ENCODE results near the gene RRP36. TPM values are rescaled to one million over a fixed set of nuclear protein-coding genes. Genes with fewer than 3 reads are reported as not detected.

RRP36 gene
- total and polyA plus RNA-seq, 2 of the 8 experiments (the other 6 are each of a cell fraction or from before 2014, with no cell fraction given): 33.9 to 92.3 TPM

DNA sequence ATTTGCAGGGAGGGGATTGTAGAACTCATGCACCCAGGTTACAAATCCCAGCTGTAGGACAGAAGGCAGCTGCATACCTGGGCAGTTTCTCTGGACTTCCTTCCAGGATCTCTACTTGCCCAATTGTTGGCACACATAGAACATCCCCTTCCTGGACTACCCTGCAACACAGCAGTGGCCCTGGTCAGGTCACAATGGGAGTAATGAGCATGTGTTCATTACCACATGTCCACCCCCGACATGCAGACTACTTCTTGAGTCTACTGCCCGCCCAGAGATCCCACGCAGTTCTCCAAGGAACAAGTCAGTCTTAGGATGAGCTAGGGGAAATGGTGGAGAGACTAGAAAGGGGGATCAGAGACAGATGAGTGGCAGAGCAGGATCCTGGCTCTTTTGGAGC, 47.5 kb upstream of the RRP36 start:
- Histone ChIP-seq H3K4me1 (replicated peaks in 1 of 4; ENCODE audit: control insufficient read depth in 3 of 4, insufficient read depth in 4 of 4, low read length in 3 of 4) (peaks cover 0 to 4% (median 2%) of the 10 kb centered on the region in 4 experiments; a peak in 1 of 7 replicates), H3K27me3 (replicated peaks in 1 of 4; ENCODE audit: control insufficient read depth in 3 of 4, extremely low read depth in 1 of 4, insufficient read depth in 3 of 4, low read length in 3 of 4) (no peaks in the 10 kb centered on the region), H4K91ac (replicated peaks; ENCODE audit: insufficient read length, low read length) (no peak overlapping the region), H3K4ac (replicated peaks; ENCODE audit: insufficient read length, low read depth, low read length) (no peak overlapping the region), H3K9me3 (ENCODE audit: insufficient read depth in 2 of 2, low read depth in 1 of 2, low read length in 1 of 2) (no peaks in the 10 kb centered on the region), H3K4me3 (ENCODE audit: extremely low read depth in 1 of 4, insufficient read depth in 2 of 4, low read depth in 3 of 4, low read length in 4 of 4) (no peak overlapping the region), H3K27ac (ENCODE audit: low read depth, low read length) (no peak overlapping the region), H2AK5ac (ENCODE audit: low read depth, low read length) (no peak overlapping the region), H3K79me2 (ENCODE audit: control insufficient read depth in 1 of 2, insufficient read depth in 2 of 2, low read length in 2 of 2) (peaks cover 0 to 3% of the 10 kb centered on the region in 2 experiments; a peak in 1 of 4 replicates), H3K18ac (ENCODE audit: extremely low read depth, low read length) (no peak overlapping the region), H2BK15ac (ENCODE audit: low read length) (no peak overlapping the region), H3K36me3 (ENCODE audit: control insufficient read depth in 2 of 4, insufficient read depth in 4 of 4, low read length in 3 of 4) (no peaks in the 10 kb centered on the region; a peak in 1 of 8 replicates), H3K9ac (replicated peaks in 1 of 4; ENCODE audit: extremely low read depth in 1 of 4, low read depth in 3 of 4, low read length in 3 of 4) (no peak overlapping the region), H2BK5ac (ENCODE audit: low read depth, low read length) (no peak overlapping the region), H2BK120ac (replicated peaks; ENCODE audit: low read depth, low read length) (no peak overlapping the region), H3K79me1 (ENCODE audit: low read depth, low read length) (no peaks in the 10 kb centered on the region; the same call in none of the 2 replicates), H3K23ac (ENCODE audit: insufficient read length) (no peak overlapping the region), H3K14ac (ENCODE audit: insufficient read length) (no peak overlapping the region), H4K20me1 (replicated peaks in 1 of 2; ENCODE audit: control insufficient read depth in 1 of 2, insufficient read depth in 2 of 2, low read length in 2 of 2) (peaks cover 0 to 1% of the 10 kb centered on the region in 2 experiments), H2BK20ac (ENCODE audit: low read length) (no peak overlapping the region), H2BK12ac (ENCODE audit: low read depth, low read length) (no peak overlapping the region), H4K8ac (ENCODE audit: extremely low read depth, insufficient read depth, low read length) (no peak overlapping the region), H3K4me2 (ENCODE audit: insufficient read depth in 1 of 2, low read depth in 2 of 2, low read length in 2 of 2) (no peak overlapping the region), H3K56ac (replicated peaks; ENCODE audit: insufficient read length, low read depth, low read length) (no peak overlapping the region), H2AFZ (ENCODE audit: low read length) (no peak overlapping the region), H4K5ac (ENCODE audit: insufficient read length, low read depth, low read length) (no peak overlapping the region), H3K23me2 (ENCODE audit: low read depth, low read length) (peaks cover 4% of the 10 kb centered on the region; the same call in 1 of the 2 replicates)
- ChIA-PET CTCF (ENCODE audit: partially characterized antibody) (interaction anchor here (0.7 to 2.9 kb wide), 10 partner anchors 9 to 441 kb away, joined by 3 to 9 read pairs (median 3); partner anchors contain the start of gene PPP2R5D), POLR2A (ENCODE audit: partially characterized antibody) (interaction anchor here (0.8 to 5.9 kb wide), 6 partner anchors 9 to 70 kb away, joined by 3 to 29 read pairs (median 3); partner anchors contain the start of genes CNPY3, GNMT and PPP2R5D)
- no peak for FAIRE-seq
- whole genome bisulfite sequencing, 2 experiments (ENCODE audit: extremely low coverage in 1 of 2, insufficient coverage in 1 of 2, insufficient read length in 1 of 2, insufficient replicate concordance in 2 of 2, low coverage in 1 of 2, low lambda C conversion rate in 2 of 2, missing lambda C conversion rate in 1 of 2): 94% methylated on average over 3 of the region's 3 CpGs; no CpG with 5 or more reads in 1 of the 2 experiments
- no peak for DNase-seq (ENCODE audit: low read depth in 1 of 2, low spot score in 2 of 2)
- TF ChIP-seq, protein P1, sequence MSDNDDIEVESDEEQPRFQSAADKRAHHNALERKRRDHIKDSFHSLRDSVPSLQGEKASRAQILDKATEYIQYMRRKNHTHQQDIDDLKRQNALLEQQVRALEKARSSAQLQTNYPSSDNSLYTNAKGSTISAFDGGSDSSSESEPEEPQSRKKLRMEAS (IDR thresholded peaks at IDR 0.05): no peak
- TF ChIP-seq KDM4A (IDR thresholded peaks at IDR 0.05; ENCODE audit: low read depth, low read length, severe bottlenecking): no peak
- no peak for TF ChIP-seq RFX5 (IDR thresholded peaks at IDR 0.05; ENCODE audit: borderline replicate concordance, low read depth, low read length)
- no peak for TF ChIP-seq RBBP5 (IDR thresholded peaks at IDR 0.05; ENCODE audit: borderline replicate concordance, low read depth, low read length)
